Adrenal gland (tissue), 12 donors: ENCODE measurements around the gene THNSL1. TPM values are rescaled to one million over a fixed set of nuclear protein-coding genes. Genes with fewer than 3 reads are reported as not detected.
A peak's percentile ranks its signal among the peaks of the same experiment; 100 is the strongest.

Source experiments
- DNase-seq, 7 donors: peaks; one replicate each; pipeline ENCODE4 v3.0.0-alpha.2; 2019 to 2020
- H3K27ac ChIP-seq, 5 donors: fragments of 200-600 bp; sonication (generic) in 4 of 5; 1 replicate in 3 of 5; 2 replicates in 2 of 5; pipeline versions ENCODE4 v1.5.1 to v1.8.0; 2016 to 2020; ENCODE audit warnings: mild to moderate bottlenecking in 1 of 5
- H3K27me3 ChIP-seq: fragments of 200-600 bp; 2 replicates; pipeline ENCODE4 v1.8.0; 2021
- H3K36me3 ChIP-seq, 2 donors: fragments of 200-600 bp; replicated peaks in 1 of 2; 1 replicate in 1 of 2; 2 replicates in 1 of 2; pipeline versions ENCODE4 v1.5.1 to v1.8.0; 2018 to 2022
- H3K4me1 ChIP-seq, 2 donors: fragments of 200-600 bp; replicated peaks in 1 of 2; 1 replicate in 1 of 2; 2 replicates in 1 of 2; pipeline versions ENCODE4 v1.5.1 to v1.8.0; 2018 to 2021
- H3K4me3 ChIP-seq, 4 donors: fragments of 200-600 bp; sonication (generic) in 3 of 4; one replicate each; pipeline ENCODE4 v1.5.1; 2016 to 2018
- H3K9me3 ChIP-seq, 3 donors: fragments of 200-600 bp; sonication (generic) in 1 of 3; replicated peaks in 1 of 3; 1 replicate in 2 of 3; 2 replicates in 1 of 3; pipeline versions ENCODE4 v1.5.1 to v1.8.0; 2016 to 2021
- POLR2A ChIP-seq, 2 donors: fragments of 450-650 bp; IDR thresholded peaks; one replicate each; pipeline ENCODE4 v1.6.1; 2017; ENCODE audit warnings: antibody characterized with exemption in 2 of 2, mild to moderate bottlenecking in 2 of 2, moderate library complexity in 1 of 2
- WGBS, 4 donors: extraction: QIAGEN DNeasy Blood & Tissue Kit in 2 of 4; methylation state at CpG; one replicate each; pipeline versions ENCODE4 v1.1.5 to v1.1.7; 2013 to 2017; 5-methylcytosine and 5-hydroxymethylcytosine counted together
- intact Hi-C, 2 donors: fragments of 100-400 bp; cut with DNase I; formaldehyde crosslinking; loops; one replicate each; pipeline versions ENCODE4 v1.14.1 to v1.15.0; 2022 to 2023
- polyA plus RNA-seq, 3 donors: library from polyadenylated mRNA; stranded (reverse); fragments of 200-250 nt in 2 of 3; fragments of 350-450 nt in 1 of 3; fragmentation: Illumina TruSeq in 1 of 3; extraction: RNeasy Lipid Tissue Mini Kit (QIAGEN cat#74804) in 1 of 3; gene quantifications; one replicate each; pipeline ENCODE4 v1.2.3, GENCODE V29; 2013 to 2014
- total RNA-seq, 9 donors: library from RNA; depleted of rRNA in 4 of 9; stranded (reverse); fragments of >200 nt in 4 of 9; fragments of 120-200 nt in 1 of 9; fragmentation: NEBNext Ultra II Directional in 1 of 9; extraction: Animal tissue kit (Norgen Biotek cat#: 25700) in 1 of 9; gene quantifications; one replicate each; pipeline versions ENCODE4 v1.1.0 to v1.2.4, GENCODE V29; 2013 to 2023
- TF ChIP-seq, protein P1 (sequence below), 6 experiments: fragments of 450-650 bp in 4 of 6; fragments of 200-600 bp in 2 of 6; sonication (generic) in 1 of 6; IDR thresholded peaks; 1 replicate in 5 of 6; 2 replicates in 1 of 6; pipeline versions ENCODE4 v1.5.1 to v1.8.0; 2016 to 2021; ENCODE audit warnings: antibody characterized with exemption in 6 of 6, mild to moderate bottlenecking in 2 of 6, moderate library complexity in 1 of 6
- donor health status: healthy with polysubstance abuse.
- donor health status: Bipolar disorder and iron deficiency.
- donor health status: DM: yes; HTN: yes; CAD: no.
- donor health status: DM: no; HTN: no; CAD: no.
- donor health status: DM: no; HTN: no; CAD: no.
- donor health status: DM: yes; HTN: yes; CAD: no.

THNSL1 gene
- total and polyA plus RNA-seq, 12 donors = 3.3 to 14.9 (median 5.3) TPM

DNA sequence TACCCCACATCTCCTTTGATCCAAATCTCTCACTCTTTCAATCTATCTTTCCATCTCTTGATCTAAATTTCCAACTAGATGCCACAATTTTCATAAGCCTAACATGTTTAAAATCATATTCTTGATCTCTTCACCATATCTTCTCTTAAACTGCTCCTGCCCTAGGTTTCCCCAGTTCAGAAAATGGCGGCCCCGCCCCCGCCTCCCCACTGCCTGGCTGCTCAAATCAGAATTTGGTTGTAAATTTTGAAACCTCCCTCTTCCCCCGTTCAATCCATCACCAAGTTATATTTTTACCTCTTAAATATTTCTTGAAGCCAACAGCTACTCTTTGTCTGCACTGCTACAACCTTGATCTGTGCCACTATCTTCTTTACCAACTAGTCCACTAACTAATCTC, 36.7 kb upstream of the THNSL1 start:
- no peak for DNase-seq
- H3K27me3 ChIP-seq = no peaks in the 10 kb centered on the region
- H3K9me3 ChIP-seq = no peaks in the 10 kb centered on the region
- no peak overlapping the region for H3K4me3 ChIP-seq
- TF ChIP-seq POLR2A (IDR thresholded peaks at IDR 0.05) = no peak
- 93 to 96% (median 94%) methylated on average over 4 of the region's 4 CpGs for WGBS, 4 donors
- intact Hi-C loops = no loop called here
- no peak overlapping the region for H3K27ac ChIP-seq
- no peaks in the 10 kb centered on the region for H3K36me3 ChIP-seq
- peaks cover 5 to 8% of the 10 kb centered on the region in 2 donors for H3K4me1 ChIP-seq

DNA sequence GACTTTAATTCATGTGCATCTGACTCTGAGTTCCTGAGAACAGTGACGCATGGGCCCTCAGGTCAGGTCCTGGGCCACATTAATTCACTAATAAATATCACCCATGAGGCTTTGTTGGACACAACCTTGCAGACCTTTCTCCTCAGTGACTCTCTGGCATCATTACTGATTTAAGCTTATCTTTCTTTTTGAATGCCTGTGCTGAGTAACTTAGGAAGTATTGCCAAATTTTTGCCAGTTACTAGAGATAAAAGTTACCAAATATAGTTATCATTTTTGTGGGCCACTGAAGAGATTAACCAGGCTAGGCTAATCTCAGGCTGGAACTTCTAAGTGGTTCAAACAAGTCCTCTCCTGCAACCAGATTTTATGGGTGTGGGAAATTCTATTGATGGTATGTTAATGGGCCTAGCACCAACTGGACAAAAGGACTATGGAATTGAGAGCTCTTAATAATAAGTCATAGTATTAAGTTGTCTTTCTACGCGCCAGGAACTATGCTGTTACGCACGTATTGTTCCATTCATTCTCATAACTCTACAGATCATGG, 35.2 kb upstream of the THNSL1 start:
- Histone ChIP-seq H3K36me3 (no peaks in the 10 kb centered on the region), H3K9me3 (no peaks in the 10 kb centered on the region), H3K4me1 (no peaks in the 10 kb centered on the region), H3K27me3 (no peaks in the 10 kb centered on the region), H3K27ac (peak overlapping the region in 2 of 5 donors; percentile 1 to 72), H3K4me3 (no peak overlapping the region)
- intact Hi-C loops = no loop called here
- WGBS, 4 donors = 78 to 81% (median 78%) methylated on average over 5 of the region's 5 CpGs
- TF ChIP-seq, protein P1, sequence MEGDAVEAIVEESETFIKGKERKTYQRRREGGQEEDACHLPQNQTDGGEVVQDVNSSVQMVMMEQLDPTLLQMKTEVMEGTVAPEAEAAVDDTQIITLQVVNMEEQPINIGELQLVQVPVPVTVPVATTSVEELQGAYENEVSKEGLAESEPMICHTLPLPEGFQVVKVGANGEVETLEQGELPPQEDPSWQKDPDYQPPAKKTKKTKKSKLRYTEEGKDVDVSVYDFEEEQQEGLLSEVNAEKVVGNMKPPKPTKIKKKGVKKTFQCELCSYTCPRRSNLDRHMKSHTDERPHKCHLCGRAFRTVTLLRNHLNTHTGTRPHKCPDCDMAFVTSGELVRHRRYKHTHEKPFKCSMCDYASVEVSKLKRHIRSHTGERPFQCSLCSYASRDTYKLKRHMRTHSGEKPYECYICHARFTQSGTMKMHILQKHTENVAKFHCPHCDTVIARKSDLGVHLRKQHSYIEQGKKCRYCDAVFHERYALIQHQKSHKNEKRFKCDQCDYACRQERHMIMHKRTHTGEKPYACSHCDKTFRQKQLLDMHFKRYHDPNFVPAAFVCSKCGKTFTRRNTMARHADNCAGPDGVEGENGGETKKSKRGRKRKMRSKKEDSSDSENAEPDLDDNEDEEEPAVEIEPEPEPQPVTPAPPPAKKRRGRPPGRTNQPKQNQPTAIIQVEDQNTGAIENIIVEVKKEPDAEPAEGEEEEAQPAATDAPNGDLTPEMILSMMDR (IDR thresholded peaks at IDR 0.05) = no peak
- TF ChIP-seq POLR2A (IDR thresholded peaks at IDR 0.05) = no peak
- DNase-seq = peak; percentile 29 to 85 (median 71)

DNA sequence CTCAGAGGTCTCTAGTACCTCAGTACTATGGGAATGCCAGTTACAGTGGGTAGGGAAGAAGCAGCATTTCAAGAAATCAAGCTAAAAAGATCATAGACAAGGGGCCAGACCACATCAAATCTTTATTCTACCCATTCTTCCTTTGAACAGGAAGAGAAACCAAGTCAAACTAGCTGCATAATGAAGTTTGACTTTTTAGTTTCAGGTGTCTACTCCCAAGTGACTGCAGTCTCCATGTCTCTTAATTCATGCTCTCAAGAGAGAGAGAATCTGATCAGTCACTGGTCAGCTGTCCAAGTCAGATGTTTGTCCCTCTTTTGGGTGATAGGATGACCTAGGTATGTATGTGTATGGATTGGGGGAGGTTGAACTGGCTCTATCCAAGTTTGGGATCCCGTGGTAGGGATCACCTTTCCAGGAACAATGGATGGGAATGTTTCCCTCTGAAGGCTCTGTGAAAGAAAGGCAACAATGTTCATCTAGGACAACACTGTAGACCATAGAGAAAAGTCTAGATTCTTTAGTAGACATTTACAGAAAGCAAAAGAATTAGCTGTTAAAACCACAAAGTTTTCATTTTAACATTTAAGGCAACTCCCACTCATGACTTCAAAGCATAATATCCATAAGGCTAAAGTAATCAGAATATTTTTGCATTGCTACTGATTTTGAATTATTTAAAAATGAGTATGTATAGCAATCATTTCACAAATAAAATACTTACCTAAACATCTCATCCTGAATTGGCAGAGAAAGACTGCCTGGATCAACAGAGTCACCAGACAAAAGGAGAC, 33.9 kb upstream of the THNSL1 start:
- 78 to 100% (median 91%) methylated on average over 1 of the region's 1 CpG for WGBS, 4 donors
- intact Hi-C loops = no loop called here
- H3K4me3 ChIP-seq = no peak overlapping the region
- no peak overlapping the region for H3K27ac ChIP-seq
- no peaks in the 10 kb centered on the region for H3K27me3 ChIP-seq
- H3K9me3 ChIP-seq = no peaks in the 10 kb centered on the region
- no peaks in the 10 kb centered on the region for H3K4me1 ChIP-seq
- no peaks in the 10 kb centered on the region for H3K36me3 ChIP-seq
- DNase-seq = no peak
- TF ChIP-seq POLR2A (IDR thresholded peaks at IDR 0.05) = no peak
- TF ChIP-seq, protein P1 (IDR thresholded peaks at IDR 0.05) = no peak

DNA sequence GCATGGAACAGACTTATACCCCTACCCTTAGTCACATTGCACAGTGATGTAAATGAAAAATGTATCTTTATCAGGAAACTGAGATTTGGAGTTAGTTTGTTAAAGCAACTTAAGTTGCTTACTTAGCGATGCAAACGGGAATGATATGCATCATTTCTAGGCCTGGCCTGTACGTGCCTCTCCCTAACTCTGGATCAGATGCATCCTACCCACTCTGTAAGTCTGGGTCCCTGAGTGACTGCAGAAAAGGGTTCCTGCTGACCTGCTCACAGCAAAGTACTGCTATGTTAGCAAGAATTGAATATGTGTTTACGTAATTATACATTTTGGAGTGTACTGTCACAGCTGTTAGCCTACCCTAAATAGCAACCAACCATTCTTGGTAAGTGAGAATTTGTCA, 33.3 kb upstream of the THNSL1 start:
- no peak overlapping the region for H3K4me3 ChIP-seq

More for the DNA sequence above, 33.3 kb upstream of the THNSL1 start:
- no peaks in the 10 kb centered on the region for H3K9me3 ChIP-seq
- H3K4me1 ChIP-seq = no peaks in the 10 kb centered on the region
- no peaks in the 10 kb centered on the region for H3K27me3 ChIP-seq
- H3K27ac ChIP-seq = no peak overlapping the region
- TF ChIP-seq, protein P1 (IDR thresholded peaks at IDR 0.05) = no peak
- no peak for TF ChIP-seq POLR2A (IDR thresholded peaks at IDR 0.05)
- intact Hi-C loops = no loop called here
- 94 to 98% (median 96%) methylated on average over 4 of the region's 4 CpGs for WGBS, 4 donors
- DNase-seq = no peak
- H3K36me3 ChIP-seq = no peaks in the 10 kb centered on the region
